Amniotic stem cell (primary cell): Measurements from ENCODE around the gene HMBS.
A peak's percentile ranks its signal among the peaks of the same experiment; 100 is the strongest.
"Not testable (repeated sequence)": the region's sequence is repeated elsewhere in the genome, so short reads cannot be mapped to it uniquely, and the experiment has no call there.

Experiments used
- DNase-seq: peaks from one replicate; lab custom pipeline; 2025; lab: John Stamatoyannopoulos, UW

The HMBS gene

DNA sequence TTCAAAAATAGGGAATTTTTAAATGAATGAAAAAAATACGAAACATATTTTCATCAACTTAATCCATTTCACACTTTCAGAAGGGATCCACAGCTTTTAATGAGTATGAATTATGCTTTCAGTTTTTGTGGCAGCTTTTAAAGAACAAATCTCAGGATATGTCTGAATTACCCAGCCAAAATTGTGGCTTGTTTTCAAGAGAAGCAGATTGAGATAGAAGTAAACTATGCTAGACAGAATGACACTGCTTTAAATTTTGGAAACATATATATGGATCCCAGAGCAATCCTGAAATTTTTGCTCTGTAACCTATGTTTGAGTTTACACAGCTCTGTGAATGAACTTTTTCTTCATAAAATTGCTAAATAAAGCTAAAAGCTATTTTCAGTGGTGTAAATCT lies 34.3 kb downstream of the HMBS start:
- DNase-seq, result no peak

GRCh38 chr11:119120639-119121007 lies 35.9 kb downstream of the HMBS start:
- no peak for DNase-seq

DNA sequence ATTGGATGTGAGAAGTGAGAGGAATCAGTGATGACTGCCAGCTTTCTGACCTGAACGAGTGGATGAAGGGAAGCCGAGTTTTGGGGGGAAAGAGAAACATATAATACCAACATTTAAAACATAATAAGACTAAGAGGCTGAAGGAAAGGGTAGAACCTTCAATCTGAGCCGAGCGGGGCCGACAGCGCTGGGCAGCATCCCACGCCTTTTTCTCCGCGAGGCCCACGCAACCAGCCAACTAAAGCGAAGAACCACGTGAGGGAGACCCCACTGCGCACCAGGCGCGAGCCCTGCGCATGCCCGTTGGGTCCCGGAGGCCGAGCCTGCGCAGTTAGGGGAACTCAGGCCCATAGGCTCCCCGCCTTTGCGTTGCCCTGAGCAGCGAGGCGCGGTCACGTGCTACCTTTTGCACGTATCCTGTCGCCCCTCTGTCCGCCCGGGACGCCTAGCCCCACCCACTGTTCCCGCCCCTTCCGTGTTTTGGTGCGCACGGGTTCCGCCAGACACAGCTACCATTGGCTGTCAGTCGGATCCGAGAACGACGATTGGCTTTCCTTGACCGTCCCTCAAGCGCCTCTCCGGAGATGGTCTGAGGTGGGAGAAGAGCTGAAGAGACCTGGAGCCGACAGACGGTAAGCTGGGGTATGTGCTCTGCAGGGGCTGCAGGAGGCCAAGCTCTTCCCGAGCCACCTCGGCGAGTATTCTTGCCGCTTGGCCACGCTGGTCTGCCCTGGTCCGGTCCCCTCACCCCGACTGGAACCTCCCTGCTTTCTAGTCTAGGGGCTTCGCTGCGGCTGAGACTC lies 36.5 kb downstream of the HMBS start, which contains the start of gene HINFP:
TSS of gene HINFP (plus strand) at position 573 of the 803 bp plus-strand sequence. CDS start 5,365 bp downstream, outside the sequence.
- DNase-seq, result peak; percentile 99

GRCh38 chr11:119121811-119122124 lies 37.1 kb downstream of the HMBS start:
- no peak for DNase-seq

DNA sequence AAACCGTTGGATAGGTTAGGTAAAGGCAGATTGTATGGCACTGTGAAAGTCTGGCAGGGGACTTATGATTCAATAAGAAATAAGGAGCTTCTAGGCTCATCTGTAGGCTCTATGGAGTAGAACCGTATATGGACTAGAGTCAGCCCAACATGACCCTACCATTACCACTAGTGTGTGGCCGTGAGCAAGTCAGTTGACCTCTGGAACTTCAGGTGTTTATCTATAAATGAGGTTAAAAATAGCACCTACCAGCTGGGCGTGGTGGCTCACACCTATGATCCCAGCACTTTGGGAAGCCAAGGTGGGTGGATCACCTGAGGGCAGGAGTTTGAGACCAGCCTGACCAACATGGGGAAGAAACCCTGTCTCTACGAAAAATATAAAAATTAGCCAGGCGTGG lies 41.1 kb downstream of the HMBS start:
- DNase-seq, result no peak

- DNase-seq, result no peak
Observed at GRCh38 chr11:119126675-119127268, 42.1 kb downstream of the HMBS start.

DNA sequence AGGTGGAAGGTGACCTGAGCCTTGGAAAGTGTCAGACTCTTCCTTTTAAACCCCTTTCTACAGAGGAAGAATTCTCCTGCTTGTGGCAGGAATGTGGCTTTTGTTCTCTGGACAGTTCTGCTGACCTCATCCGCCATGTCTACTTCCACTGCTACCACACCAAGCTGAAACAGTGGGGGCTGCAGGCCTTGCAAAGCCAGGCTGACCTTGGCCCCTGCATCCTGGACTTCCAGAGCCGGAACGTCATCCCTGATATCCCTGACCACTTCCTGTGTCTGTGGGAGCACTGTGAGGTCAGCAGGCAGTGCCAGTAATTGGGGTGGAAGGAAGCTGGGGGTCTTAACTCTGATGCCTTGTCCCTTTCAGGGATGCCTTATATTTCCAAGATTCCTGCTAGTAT lies 46.0 kb downstream of the HMBS start:
- DNase-seq, result no peak

DNA sequence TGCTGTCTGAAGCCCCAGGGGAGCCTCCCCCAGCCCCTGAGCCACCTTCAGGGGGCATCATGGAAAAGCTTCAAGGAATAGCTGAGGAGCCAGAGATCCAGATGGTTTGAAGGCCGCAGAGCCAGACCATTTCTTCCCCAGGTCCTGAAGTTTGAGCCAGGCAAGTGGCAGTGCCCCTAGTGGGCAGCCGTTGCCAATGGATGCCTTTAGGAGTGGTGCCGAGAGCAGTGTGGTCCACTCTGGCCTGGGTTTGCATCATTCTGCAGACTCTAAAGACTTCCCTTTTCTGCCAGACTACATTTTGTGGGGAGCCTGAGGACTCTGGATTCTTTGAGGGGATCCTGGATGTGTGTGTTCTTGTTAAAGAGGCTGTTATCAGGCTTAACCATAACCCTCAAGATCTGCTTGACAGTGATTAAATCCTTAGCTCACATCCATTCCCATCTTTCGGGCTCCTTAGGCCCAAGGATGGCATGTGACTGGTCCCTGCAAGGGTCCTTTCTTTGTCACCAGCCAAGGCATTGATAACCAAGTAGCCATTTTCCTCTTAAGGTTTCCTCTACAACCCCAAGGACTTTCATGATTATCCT lies 49.8 kb downstream of the HMBS start:
- DNase-seq, result no peak

DNA sequence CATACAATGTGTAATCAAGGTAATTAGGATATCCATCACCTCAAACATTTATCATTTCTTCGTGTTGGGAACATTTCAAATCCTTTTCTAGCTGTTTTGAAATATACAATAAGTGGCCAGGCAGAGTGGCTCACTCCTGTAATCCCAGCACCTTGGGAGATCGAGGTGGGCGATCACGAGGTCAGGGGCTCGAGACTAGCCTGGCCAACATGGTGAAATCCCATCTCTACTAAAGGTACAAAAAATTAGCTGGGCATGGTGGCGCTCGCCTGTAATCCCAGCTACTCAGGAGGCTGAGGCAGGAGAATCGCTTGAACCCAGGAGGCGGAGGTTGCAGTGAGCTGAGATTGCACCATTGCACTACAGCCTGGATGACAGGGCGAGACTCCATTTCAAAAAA lies 54.6 kb downstream of the HMBS start:
- not testable (repeated sequence) for DNase-seq
